NCI-H1092 (cell line): ENCODE results near the gene SSTR5.

Source experiments
- DNase-seq: peaks from one replicate; lab custom pipeline; 2025; lab: John Stamatoyannopoulos, UW

Gene SSTR5

DNA sequence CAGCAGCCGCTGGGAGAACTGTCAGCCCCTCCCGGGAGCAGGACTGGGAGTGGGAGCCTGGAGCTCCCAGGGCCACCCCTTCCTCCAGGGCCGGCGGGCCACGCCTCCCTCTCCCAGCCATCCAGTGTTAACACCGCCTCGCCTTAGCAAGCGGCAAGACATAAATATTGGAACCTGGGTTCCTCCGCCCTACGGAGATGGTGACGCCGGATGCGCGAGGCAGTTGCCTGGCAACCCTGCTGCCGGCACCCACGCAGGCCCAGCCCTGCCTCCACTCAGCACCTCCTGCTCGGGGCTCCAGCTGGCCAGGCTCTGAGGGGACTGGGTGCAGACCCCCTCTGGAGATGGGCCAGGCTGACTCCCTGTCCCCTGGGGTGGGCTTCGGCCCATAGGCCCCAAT, 52.9 kb downstream of the SSTR5 start:
- DNase-seq: peak; percentile 46

DNA sequence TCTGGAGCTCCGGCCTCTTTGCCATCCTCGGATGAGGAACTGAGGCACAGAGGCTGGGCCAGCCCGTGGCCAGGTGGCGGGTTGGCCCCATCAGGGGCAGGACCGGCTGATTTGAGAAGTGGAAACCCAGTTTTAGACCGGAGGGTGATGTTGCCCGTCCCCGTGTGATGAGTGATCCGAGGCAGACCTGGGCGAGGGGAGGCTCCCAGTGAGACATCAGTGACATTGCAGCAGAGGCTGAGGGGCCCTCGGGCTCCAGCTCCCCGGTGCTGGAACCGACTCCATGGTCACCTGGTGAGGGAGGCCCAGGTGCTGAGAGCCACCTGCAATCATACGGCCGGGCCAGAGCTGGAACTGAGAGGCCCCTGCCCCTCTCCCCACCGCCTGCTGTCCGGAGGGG, 53.5 kb downstream of the SSTR5 start:
- DNase-seq: no peak

DNA sequence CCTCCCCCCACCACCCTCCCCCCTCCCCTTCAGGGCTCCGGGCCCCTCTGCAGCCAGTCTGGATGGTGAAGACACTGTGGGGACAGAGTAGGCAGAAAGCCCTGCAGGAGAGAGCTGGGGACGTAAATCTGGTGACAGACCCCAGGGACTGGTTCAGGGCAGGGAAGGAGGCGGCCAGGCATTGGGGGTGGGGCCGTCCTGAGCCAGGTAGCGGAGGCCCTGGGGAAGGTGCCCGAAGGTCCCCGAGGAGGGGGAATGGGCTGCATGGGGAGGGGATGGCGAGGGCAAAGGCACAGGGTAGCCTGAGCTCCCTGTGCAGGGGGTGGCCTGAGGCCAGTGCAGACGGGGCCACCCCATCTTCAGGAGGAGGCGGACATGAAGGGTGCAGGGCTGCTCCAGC, 54.0 kb downstream of the SSTR5 start:
- no peak for DNase-seq

DNA sequence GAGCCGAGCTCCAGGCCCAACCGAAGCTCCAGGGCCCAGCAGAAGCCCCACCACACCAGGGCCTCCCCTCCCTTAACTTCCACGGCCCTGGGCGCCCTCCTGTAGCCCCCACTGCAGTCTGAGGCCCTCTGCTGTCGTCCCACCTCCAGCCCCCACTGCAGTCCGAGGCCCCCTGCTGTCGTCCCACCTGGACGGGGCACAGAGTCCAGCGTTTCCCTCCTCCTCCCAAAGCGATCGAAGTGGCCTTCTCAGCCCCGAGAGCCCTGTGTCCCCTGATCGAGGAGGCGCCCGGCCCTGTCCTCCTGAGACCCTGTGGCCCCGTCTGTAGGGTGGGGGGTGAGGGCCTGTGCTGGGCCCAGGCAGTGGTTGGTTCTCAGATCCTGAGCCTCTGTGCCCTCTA, 54.6 kb downstream of the SSTR5 start:
- DNase-seq: no peak

DNA sequence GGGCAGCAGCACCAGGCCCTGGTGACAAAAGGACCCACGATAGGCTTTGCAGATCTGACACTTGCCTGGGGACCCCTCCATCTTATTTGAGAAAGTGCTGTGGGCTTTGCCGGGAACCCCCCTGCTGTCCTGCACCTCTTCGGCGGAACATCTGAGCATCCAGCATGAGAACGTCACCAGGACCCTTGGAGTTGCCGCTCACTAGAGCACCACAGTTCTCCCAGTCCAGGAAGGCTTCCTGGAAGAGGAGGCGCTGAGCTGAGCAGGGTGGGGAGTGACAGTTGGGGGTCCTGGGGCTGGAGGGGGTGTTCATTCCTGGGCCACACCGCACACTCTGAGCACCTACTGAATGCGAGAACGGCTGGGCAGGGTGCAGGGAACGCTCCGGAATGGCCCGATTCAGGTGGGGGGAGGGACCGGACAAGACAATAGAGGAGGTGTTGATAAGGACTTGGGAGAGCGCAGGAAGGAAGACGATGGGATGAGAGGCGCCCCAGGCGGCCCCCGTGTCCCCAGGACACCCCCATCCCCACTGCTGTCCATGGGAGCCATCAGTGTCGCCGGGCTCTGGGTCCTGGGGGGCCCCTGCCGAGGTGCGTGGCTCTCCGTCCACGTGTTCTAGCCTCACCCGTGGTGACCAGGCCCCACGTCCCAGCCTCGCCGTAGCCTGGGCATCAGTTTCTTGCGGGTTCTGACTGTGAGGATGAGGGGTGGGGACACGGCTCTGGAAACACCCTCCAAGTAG, 55.6 kb downstream of the SSTR5 start:
- DNase-seq: no peak

DNA sequence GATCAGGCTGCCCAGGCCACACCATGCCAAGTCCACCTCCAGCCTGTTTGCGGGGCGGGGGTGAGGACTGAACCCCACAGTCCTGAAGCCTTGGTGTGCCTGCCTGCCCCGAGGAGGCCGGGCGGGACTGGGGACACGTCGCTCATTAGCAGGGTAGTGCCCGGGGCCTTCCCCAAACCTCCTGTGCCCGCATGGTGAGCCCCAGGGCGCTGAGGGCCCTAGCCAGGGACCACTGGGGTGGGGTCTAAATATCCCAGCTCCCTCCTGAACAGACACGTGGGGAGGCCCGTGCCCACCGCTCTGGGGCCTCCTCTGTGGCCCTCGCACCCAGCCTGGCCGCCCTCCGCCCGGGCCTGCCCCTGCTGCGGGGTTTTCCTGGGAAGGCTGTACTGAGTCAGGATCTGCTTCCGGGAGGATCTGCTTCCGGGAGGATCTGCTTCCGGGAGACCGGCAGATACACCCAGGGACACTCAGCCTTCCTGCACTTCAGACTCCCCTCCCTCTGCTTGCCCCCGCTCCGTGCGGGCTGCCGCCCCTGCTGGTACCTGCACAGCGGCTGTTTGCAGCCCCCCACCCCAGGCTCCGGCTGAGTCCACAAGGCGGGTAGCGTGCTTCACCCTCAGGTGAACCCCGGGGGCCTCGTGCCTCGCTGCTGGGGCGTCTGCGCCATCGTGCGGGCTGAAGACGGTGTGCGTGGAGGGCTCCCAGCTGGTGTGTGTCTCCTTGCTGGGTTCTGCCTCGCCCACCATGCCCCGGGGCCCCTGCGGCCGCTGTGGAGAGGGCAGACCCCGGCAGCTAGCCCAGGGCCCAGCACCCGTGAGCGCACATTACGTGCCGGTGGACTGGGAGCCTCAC, 56.8 kb downstream of the SSTR5 start:
- no peak for DNase-seq

DNA sequence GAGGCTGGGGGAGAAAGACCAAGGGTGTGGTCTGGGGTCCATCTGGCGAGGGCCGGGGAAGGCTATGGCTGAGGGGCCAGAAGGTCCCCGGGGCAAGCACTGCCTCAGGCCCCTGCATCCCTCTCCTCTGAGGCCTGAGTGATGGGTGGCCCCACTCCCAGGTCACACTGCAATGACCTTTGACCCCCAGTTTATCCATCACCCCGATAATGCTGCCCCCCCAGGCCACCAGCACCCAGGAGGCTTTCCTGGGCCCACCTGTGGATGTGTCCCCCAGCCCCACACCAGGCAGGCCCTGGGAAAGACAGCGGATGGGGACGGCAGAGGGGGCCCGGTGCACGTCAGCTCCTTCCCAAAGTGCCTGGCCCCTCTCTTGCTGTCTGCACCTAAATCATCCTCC, 57.8 kb downstream of the SSTR5 start:
- no peak for DNase-seq
